HEK293 (cell line): ENCODE measurements around the gene PPCDC.

Source experiments
- CTCF ChIP-seq: fragments of 450-650 bp; formaldehyde crosslinking; IDR thresholded peaks from 2 replicates; pipeline ENCODE4 v1.5.1; 2016; ENCODE audit warnings: missing biosample characterization, missing genetic modification characterization
- OSR2 ChIP-seq: fragments of 450-650 bp; formaldehyde crosslinking; IDR thresholded peaks from 2 replicates; pipeline ENCODE4 v1.5.1; 2016; ENCODE audit warnings: missing biosample characterization, missing genetic modification characterization
- PRDM1 ChIP-seq: fragments of 450-650 bp; formaldehyde crosslinking; IDR thresholded peaks from 2 replicates; pipeline ENCODE4; 2016; ENCODE audit warnings: missing biosample characterization, missing genetic modification characterization
- TCF7L2 ChIP-seq: IDR thresholded peaks from 2 replicates; pipeline ENCODE4 v1.6.1; 2011; ENCODE audit warnings: low read depth, mild to moderate bottlenecking, inconsistent platforms, low read length, moderate library complexity, borderline replicate concordance

DNA sequence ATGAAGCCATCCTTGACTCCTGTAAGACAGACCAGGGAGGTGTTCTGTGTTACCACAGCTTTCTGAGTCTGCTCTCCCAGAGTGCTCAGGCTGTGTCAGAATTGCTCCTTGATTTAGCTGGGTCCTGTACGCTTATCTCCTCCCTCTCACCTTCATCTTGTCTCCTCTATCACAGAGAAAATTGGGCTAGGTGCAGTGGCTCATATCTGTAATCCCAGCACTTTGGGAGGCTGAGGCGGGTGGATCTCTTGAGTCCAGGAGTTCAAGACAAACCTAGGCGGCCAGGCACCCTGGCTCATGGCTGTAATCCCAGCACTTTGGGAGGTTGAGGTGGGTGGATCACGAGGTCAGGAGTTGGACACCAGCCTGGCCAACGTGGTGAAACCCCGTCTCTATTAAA is 22.1 kb upstream of the PPCDC start:
- TF ChIP-seq PRDM1 (tag by site-specific recombination), result no peak
- no peak for TF ChIP-seq CTCF (tag by site-specific recombination)
- no peak for TF ChIP-seq TCF7L2
- no peak for TF ChIP-seq OSR2 (tag by site-specific recombination)
